Suprapubic skin (tissue), 4 donors: Measurements from ENCODE around the gene LRRC75B. TPM values are rescaled to one million over a fixed set of nuclear protein-coding genes. Genes with fewer than 3 reads are reported as not detected.
"Not testable (repeated sequence)": the region's sequence is repeated elsewhere in the genome, so short reads cannot be mapped to it uniquely, and the experiment has no call there.

ENCODE experiments used
- DNase-seq, 2 donors: peaks; one replicate each; pipeline ENCODE4 v3.0.0-alpha.2; 2019; ENCODE audit warnings: low spot score in 2 of 2
- H3K27ac ChIP-seq: fragments of 200-600 bp; sonication (generic); one replicate; pipeline ENCODE4 v1.5.1; 2019
- H3K27me3 ChIP-seq: fragments of 200-600 bp; sonication (generic); one replicate; pipeline ENCODE4 v1.5.1; 2019
- H3K36me3 ChIP-seq: fragments of 200-600 bp; sonication (generic); one replicate; pipeline ENCODE4 v1.5.1; 2019
- H3K4me1 ChIP-seq: fragments of 200-600 bp; sonication (generic); one replicate; pipeline ENCODE4 v1.5.1; 2019
- H3K4me3 ChIP-seq: fragments of 200-600 bp; sonication (generic); one replicate; pipeline ENCODE4 v1.5.1; 2019; ENCODE audit warnings: mild to moderate bottlenecking
- H3K9me3 ChIP-seq: fragments of 200-600 bp; sonication (generic); one replicate; pipeline ENCODE4 v1.5.1; 2019
- EP300 ChIP-seq: sonication (generic); formaldehyde crosslinking; IDR thresholded peaks from one replicate; pipeline ENCODE4 v1.6.1; 2017; ENCODE audit warnings: antibody characterized with exemption
- POLR2A ChIP-seq, 2 donors: fragments of 450-650 bp; IDR thresholded peaks; one replicate each; pipeline ENCODE4 v1.6.1; 2017; ENCODE audit warnings: antibody characterized with exemption in 2 of 2, mild to moderate bottlenecking in 2 of 2, moderate library complexity in 2 of 2
- POLR2AphosphoS5 ChIP-seq, 3 donors: sonication (generic); formaldehyde crosslinking; IDR thresholded peaks; one replicate each; pipeline ENCODE4 v1.6.1; 2017; ENCODE audit warnings: antibody characterized with exemption in 3 of 3
- WGBS: methylation state at CpG from one replicate; pipeline ENCODE4 v1.1.5; 2018; 5-methylcytosine and 5-hydroxymethylcytosine counted together
- total RNA-seq, 4 donors: library from RNA; depleted of rRNA; stranded (reverse); fragments of >200 nt; gene quantifications; one replicate each; pipeline ENCODE4 v1.1.0, GENCODE V29; 2016
- TF ChIP-seq, protein P1 (sequence below), 2 donors: fragments of 200-600 bp in 1 of 2; fragments of 450-650 bp in 1 of 2; sonication (generic) in 1 of 2; IDR thresholded peaks; one replicate each; pipeline ENCODE4 v1.5.1; 2016 to 2019; ENCODE audit warnings: antibody characterized with exemption in 2 of 2, mild to moderate bottlenecking in 1 of 2, moderate library complexity in 1 of 2

Gene LRRC75B
- total RNA-seq, 4 donors from 2014 or later = 10.9 to 24.4 (median 14.0) TPM

DNA sequence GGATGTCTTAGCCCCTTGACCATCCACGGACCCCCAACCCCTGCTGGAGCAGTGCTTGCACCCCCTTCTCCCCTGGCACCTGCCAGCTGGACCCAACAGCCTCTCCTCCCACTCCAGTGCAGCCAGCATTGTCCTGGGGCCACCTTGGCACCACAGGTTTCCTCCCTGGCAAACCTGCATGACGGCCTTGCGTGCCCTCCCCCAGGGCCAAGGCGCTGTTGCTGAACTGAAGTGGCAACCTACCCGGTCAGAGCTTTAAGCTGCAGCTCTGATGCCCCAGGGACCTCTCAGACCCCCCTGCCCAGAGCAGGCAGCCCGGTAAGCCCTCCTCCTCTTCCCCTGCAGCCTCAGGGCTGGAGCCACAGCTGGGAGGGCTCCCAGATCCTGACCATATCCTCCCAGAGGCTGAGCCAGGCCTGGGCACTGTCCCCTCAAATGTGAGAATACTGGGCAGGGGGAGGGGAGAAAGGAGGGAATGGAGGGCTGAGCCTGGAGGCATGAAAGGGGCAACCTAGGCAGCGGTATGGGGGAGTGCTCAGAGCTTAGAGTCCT is 1.8 kb upstream of the LRRC75B start:
- peak overlapping the region; percentile 31 for H3K27ac ChIP-seq
- H3K9me3 ChIP-seq = no peaks in the 10 kb centered on the region
- H3K36me3 ChIP-seq = peaks cover under 1% of the 10 kb centered on the region
- no peaks in the 10 kb centered on the region for H3K27me3 ChIP-seq
- WGBS = 72% methylated on average over 7 of the region's 7 CpGs
- TF ChIP-seq POLR2A (IDR thresholded peaks at IDR 0.05) (no peak), POLR2AphosphoS5 (IDR thresholded peaks at IDR 0.05) (no peak)
- DNase-seq = peak in 1 of 2 donors; percentile 70
- peaks cover 33% of the 10 kb centered on the region for H3K4me1 ChIP-seq
- no peak overlapping the region for H3K4me3 ChIP-seq

DNA sequence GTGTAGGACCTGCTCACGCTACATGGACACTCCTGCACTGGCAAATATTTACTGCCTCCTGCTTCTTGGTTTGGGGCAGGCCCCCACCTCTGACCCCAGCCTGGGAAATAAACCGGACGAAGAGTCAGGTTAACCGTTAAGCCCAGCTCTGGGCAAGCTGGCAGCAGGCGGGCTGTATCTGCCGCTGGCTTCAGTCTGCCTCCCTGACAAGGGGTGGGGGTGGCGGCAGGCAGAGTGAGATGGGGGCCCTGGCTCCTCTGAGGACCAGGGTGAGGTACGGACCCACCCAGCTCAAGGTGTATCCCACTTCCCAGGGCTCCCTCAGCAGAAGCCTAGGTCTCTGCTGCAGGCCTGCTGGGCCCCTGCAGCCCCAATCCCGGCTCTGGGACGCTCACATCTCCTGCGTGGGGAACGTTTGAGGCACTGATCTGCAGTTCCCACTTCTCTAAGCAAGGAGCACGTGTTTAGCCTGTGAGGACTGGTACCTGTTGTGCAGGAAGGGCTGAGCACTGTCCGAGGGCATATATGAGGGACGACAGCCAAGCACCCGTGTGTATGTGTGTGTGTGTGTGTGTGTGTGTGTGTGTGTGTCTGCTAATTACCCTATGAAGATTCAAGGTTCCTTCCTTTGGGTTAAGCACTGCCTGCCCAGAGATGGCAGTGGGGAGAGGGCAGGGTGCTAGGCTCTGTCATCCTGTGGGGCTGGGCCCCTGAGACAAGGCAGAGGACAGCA is 1.1 kb upstream of the LRRC75B start:
- Histone ChIP-seq H3K4me1 (peaks cover 33% of the 10 kb centered on the region), H3K36me3 (peaks cover 7% of the 10 kb centered on the region), H3K27me3 (no peaks in the 10 kb centered on the region), H3K27ac (peak overlapping the region; percentile 86), H3K4me3 (no peak overlapping the region), H3K9me3 (no peaks in the 10 kb centered on the region)
- DNase-seq = peak in 1 of 2 donors; percentile 61
- 62% methylated on average over 8 of the region's 16 CpGs for WGBS
- TF ChIP-seq POLR2A (IDR thresholded peaks at IDR 0.05) (no peak), POLR2AphosphoS5 (IDR thresholded peaks at IDR 0.05) (no peak), EP300 (no peak)
- TF ChIP-seq, protein P1, sequence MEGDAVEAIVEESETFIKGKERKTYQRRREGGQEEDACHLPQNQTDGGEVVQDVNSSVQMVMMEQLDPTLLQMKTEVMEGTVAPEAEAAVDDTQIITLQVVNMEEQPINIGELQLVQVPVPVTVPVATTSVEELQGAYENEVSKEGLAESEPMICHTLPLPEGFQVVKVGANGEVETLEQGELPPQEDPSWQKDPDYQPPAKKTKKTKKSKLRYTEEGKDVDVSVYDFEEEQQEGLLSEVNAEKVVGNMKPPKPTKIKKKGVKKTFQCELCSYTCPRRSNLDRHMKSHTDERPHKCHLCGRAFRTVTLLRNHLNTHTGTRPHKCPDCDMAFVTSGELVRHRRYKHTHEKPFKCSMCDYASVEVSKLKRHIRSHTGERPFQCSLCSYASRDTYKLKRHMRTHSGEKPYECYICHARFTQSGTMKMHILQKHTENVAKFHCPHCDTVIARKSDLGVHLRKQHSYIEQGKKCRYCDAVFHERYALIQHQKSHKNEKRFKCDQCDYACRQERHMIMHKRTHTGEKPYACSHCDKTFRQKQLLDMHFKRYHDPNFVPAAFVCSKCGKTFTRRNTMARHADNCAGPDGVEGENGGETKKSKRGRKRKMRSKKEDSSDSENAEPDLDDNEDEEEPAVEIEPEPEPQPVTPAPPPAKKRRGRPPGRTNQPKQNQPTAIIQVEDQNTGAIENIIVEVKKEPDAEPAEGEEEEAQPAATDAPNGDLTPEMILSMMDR (IDR thresholded peaks at IDR 0.05) = no peak

DNA sequence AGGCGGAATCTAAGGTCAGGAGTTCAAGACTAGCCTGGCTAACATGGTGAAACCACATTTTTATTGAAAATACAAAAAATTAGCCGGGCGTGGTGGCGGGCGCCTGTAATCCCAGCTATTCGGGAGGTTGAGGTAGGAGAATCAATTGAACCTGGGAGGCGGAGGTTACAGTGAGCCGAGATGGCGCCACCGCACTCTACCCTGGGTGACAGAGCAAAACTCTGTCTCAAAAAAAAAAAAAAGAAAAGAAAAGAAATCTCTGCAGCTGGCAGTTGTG is 624 bp upstream of the LRRC75B start:
- H3K4me1 ChIP-seq = peaks cover 33% of the 10 kb centered on the region

DNA sequence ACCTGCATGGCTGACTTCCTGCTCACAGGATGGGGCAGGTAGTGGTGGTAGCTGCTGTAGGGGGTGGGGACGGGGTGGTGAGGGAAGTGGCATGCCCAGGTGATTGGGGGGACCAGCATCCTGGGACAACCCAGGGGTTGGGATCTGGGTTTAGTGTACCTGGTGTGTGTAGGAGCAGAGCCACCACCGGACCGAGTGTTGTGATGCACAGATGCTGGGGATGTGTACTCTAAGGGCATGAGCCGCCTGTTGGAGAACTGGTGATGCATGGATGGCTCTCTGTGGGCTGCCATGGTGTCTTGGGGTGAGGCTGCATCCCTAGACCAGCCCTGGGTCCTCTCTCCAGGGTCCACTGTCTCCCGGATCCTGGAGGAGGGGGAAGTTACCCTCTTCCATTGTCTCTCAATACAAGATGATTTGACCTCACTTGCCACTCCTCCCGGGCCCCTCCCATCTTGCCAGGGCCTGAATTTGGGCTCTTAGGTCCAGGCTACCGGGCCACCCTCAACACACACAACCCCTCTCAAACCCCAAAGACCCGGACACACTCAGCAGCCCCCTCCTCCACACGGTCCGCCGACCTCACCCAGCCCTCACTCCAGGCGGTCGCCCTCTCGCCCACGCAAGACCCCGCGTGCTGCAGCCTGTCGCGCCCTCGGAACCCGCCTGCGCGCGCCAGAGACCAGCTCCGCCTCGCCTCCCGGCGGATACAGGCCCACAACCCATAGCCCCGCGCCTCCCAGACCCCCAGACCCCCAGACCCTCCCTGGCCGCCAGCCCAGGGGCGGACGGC is 619 bp downstream of the LRRC75B start:
- Histone ChIP-seq H3K9me3 (no peaks in the 10 kb centered on the region), H3K36me3 (peaks cover 25% of the 10 kb centered on the region), H3K4me3 (peak overlapping the region; percentile 71), H3K27ac (peak overlapping the region; percentile 86), H3K27me3 (no peaks in the 10 kb centered on the region), H3K4me1 (peaks cover 33% of the 10 kb centered on the region)
- peak in 1 of 2 donors; percentile 74 for DNase-seq
- TF ChIP-seq EP300 = no peak
- TF ChIP-seq POLR2A (IDR thresholded peaks at IDR 0.05) = no peak
- TF ChIP-seq, protein P1 (IDR thresholded peaks at IDR 0.05) = no peak
- no peak for TF ChIP-seq POLR2AphosphoS5 (IDR thresholded peaks at IDR 0.05)
- WGBS = 10% methylated on average over 19 of the region's 33 CpGs

More for the DNA sequence above, 624 bp upstream of the LRRC75B start:
- Histone ChIP-seq H3K27ac (peak overlapping the region; percentile 86), H3K36me3 (peaks cover 12% of the 10 kb centered on the region), H3K4me3 (peak overlapping the region; percentile 71)
- 83% methylated on average over 10 of the region's 10 CpGs for WGBS
- not testable (repeated sequence) for DNase-seq, H3K27me3 ChIP-seq, H3K9me3 ChIP-seq

DNA sequence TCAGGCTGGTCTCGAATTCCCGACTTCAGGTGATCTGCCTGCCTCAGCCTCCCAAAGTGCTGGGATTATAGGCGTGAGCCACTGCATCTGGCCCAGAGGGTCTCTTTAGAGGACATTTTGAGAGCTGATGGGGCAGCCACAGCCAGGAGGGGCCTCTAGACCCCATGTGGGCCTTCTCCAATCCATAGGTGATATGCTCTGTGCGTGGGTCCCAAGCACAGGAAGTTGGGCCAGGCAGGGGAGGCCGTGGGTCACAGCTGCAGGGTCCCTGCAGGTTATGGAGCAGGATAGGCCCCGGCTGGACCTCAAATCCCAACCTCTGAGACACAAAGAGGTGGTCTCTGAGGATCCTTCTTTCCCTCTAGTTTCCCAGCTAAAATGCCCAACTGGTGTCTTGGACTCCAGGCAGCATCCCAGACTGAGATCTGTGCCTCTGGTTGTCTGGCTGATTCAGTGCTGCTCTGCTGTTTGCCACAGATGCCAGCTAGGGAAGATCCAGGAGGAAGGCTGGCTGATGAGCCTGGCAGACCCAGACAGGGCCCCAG is 1.5 kb downstream of the LRRC75B start:
- WGBS = 90% methylated on average over 4 of the region's 6 CpGs
- Histone ChIP-seq H3K4me3 (no peak overlapping the region), H3K27ac (no peak overlapping the region), H3K9me3 (no peaks in the 10 kb centered on the region), H3K4me1 (peaks cover 33% of the 10 kb centered on the region), H3K36me3 (peaks cover 34% of the 10 kb centered on the region), H3K27me3 (no peaks in the 10 kb centered on the region)
- DNase-seq = no peak
- TF ChIP-seq, protein P1 (IDR thresholded peaks at IDR 0.05) = no peak
- no peak for TF ChIP-seq POLR2A (IDR thresholded peaks at IDR 0.05)
- no peak for TF ChIP-seq POLR2AphosphoS5 (IDR thresholded peaks at IDR 0.05)
- TF ChIP-seq EP300 = no peak
